HepG2 (cell line): ENCODE results near the gene SMYD1. TPM values are rescaled to one million over a fixed set of nuclear protein-coding genes. Genes with fewer than 3 reads are reported as not detected.

Experiments used
- ATAC-seq: fragments of 200-7000 bp; cut with Tn5 transposase; 3 replicates; pipeline ENCODE4 v1.9.1; 2020; ENCODE audit warnings: mild to moderate bottlenecking, moderate library complexity
- BruUV-seq: library from RNA; stranded (reverse); fragments of 400-500 nt; replicated peaks from 2 replicates; lab custom pipeline; 2021; lab: Mats Ljungman, UMichigan
- CTCF ChIA-PET: fragments of 300-600 bp; formaldehyde crosslinking; extraction: SDS; loops from one replicate; lab custom pipeline; 2021; ENCODE audit warnings: low total read pairs, inconsistent platforms, low intra/inter-chr PET ratio; lab: Yijun Ruan, JAX
- POLR2A ChIA-PET: fragments of 350-600 bp; sonication (Branson Sonifier 250); formaldehyde crosslinking; loops from one replicate; lab custom pipeline; 2020; ENCODE audit warnings: antibody characterized with exemption, inconsistent platforms; lab: Yijun Ruan, JAX
- DNase-seq: peaks from one replicate; pipeline ENCODE4 v3.0.0-alpha.2; 2015; ENCODE audit warnings: low spot score
- FAIRE-seq: peaks from 3 replicates; lab custom pipeline; 2011; peaks lifted over from hg19 to GRCh38; lab: Jason Lieb, UNC
- H2AFZ ChIP-seq: one replicate; pipeline ENCODE4 v1.6.1; 2011; ENCODE audit warnings: low read length, inconsistent platforms
- H3K27ac ChIP-seq: fragments of 300-600 bp; 3 replicates; pipeline ENCODE4 v1.8.0; 2011; ENCODE audit warnings: mixed run types, mild to moderate bottlenecking, mixed read lengths, low read length, inconsistent platforms; ENCODE audit not compliant: insufficient read depth; ENCODE audit errors: extremely low read length
- H3K27me3 ChIP-seq, 2 experiments: fragments of 200-600 bp in 1 of 2; 2 replicates in 1 of 2; 3 replicates in 1 of 2; pipeline versions ENCODE4 v1.6.0 to v1.8.0; 2011; ENCODE audit warnings: low read length in 2 of 2, mild to moderate bottlenecking in 2 of 2, moderate library complexity in 2 of 2, inconsistent platforms in 1 of 2; ENCODE audit not compliant: insufficient read depth in 2 of 2, control insufficient read depth in 1 of 2
- H3K36me3 ChIP-seq, 2 experiments: fragments of 200-600 bp in 1 of 2; replicated peaks in 1 of 2; 2 replicates in 1 of 2; 3 replicates in 1 of 2; pipeline versions ENCODE4 v1.5.1 to v1.8.0; 2011; ENCODE audit warnings: low read length in 2 of 2, inconsistent platforms in 1 of 2; ENCODE audit not compliant: insufficient read depth in 2 of 2, control insufficient read depth in 1 of 2
- H3K4me1 ChIP-seq: 2 replicates; pipeline ENCODE4 v1.5.1; 2012; ENCODE audit warnings: low read length, inconsistent platforms; ENCODE audit not compliant: insufficient read depth
- H3K4me2 ChIP-seq: 2 replicates; pipeline ENCODE4 v1.6.0; 2011; ENCODE audit warnings: low read depth, low read length, inconsistent platforms
- H3K4me3 ChIP-seq, 3 experiments: fragments of 200-600 bp in 1 of 3; sonication (generic), shearing (Covaris generic) in 1 of 3; replicated peaks in 1 of 3; 2 replicates each; pipeline ENCODE4 v1.5.1; 2011 to 2016; ENCODE audit warnings: low read length in 3 of 3, inconsistent platforms in 2 of 3, low read depth in 2 of 3, mild to moderate bottlenecking in 2 of 3, control low read depth in 1 of 3, mixed read lengths in 1 of 3; ENCODE audit not compliant: insufficient read depth in 1 of 3
- H3K79me2 ChIP-seq: one replicate; pipeline ENCODE4 v1.6.1; 2011; ENCODE audit warnings: low read length, inconsistent platforms; ENCODE audit not compliant: insufficient read depth
- H3K9ac ChIP-seq: 2 replicates; pipeline ENCODE4 v1.6.0; 2011; ENCODE audit warnings: mild to moderate bottlenecking, low read depth, low read length, inconsistent platforms; ENCODE audit not compliant: insufficient read depth
- H3K9me3 ChIP-seq: 2 replicates; pipeline ENCODE4 v1.5.1; 2012; ENCODE audit warnings: mild to moderate bottlenecking, low read length
- H4K20me1 ChIP-seq: 2 replicates; pipeline ENCODE4 v1.6.0; 2011; ENCODE audit warnings: inconsistent platforms, mild to moderate bottlenecking, low read length, moderate library complexity; ENCODE audit not compliant: insufficient read depth
- ADNP ChIP-seq: sonication (generic); formaldehyde crosslinking; IDR thresholded peaks from 2 replicates; pipeline ENCODE4 v1.4.0; 2020; ENCODE audit warnings: missing genetic modification reagents
- ARID2 ChIP-seq: sonication (generic); formaldehyde crosslinking; IDR thresholded peaks from 2 replicates; pipeline ENCODE4 v1.8.1; 2022; ENCODE audit warnings: mild to moderate bottlenecking, missing genetic modification reagents, borderline replicate concordance
- DRAP1 ChIP-seq: IDR thresholded peaks from 2 replicates; pipeline ENCODE4 v1.6.1; 2016; ENCODE audit warnings: missing genetic modification reagents, missing compliant biosample characterization
- IRF9 ChIP-seq: sonication (generic); formaldehyde crosslinking; IDR thresholded peaks from 2 replicates; pipeline ENCODE4 v1.8.0; 2022; ENCODE audit warnings: missing genetic modification reagents, mild to moderate bottlenecking, borderline replicate concordance
- PRMT3 ChIP-seq: sonication (generic); formaldehyde crosslinking; IDR thresholded peaks from 2 replicates; pipeline ENCODE4 v1.8.1; 2022; ENCODE audit warnings: low read depth, mild to moderate bottlenecking, moderate library complexity, missing genetic modification reagents, borderline replicate concordance
- SNAPC2 ChIP-seq: sonication (generic); formaldehyde crosslinking; IDR thresholded peaks from 2 replicates; pipeline ENCODE4 v1.8.1; 2022; ENCODE audit warnings: mild to moderate bottlenecking, missing genetic modification reagents
- TBX2 ChIP-seq: sonication (generic); formaldehyde crosslinking; IDR thresholded peaks from 2 replicates; pipeline ENCODE4 v1.5.0; 2020; ENCODE audit warnings: missing genetic modification reagents, mild to moderate bottlenecking, borderline replicate concordance
- U2AF2 ChIP-seq: fragments of 200-400 bp; formaldehyde crosslinking; IDR thresholded peaks from 2 replicates; pipeline ENCODE4 v1.6.1; 2017; ENCODE audit warnings: low read depth, mild to moderate bottlenecking, low read length
- ZKSCAN8 ChIP-seq: IDR thresholded peaks from 2 replicates; pipeline ENCODE4 v1.6.1; 2016; ENCODE audit warnings: borderline replicate concordance, missing genetic modification reagents, missing compliant biosample characterization
- ZNF235 ChIP-seq: sonication (generic); formaldehyde crosslinking; IDR thresholded peaks from 2 replicates; pipeline ENCODE4 v1.8.1; 2023; ENCODE audit warnings: mild to moderate bottlenecking, missing genetic modification reagents, borderline replicate concordance
- ZNF326 ChIP-seq: sonication (generic); formaldehyde crosslinking; IDR thresholded peaks from 2 replicates; pipeline ENCODE4 v1.4.0; 2020; ENCODE audit warnings: missing genetic modification reagents, borderline replicate concordance
- ZNF503 ChIP-seq: sonication (generic); formaldehyde crosslinking; IDR thresholded peaks from 2 replicates; pipeline ENCODE4 v1.4.0; 2020; ENCODE audit warnings: missing genetic modification reagents
- ZNF629 ChIP-seq: sonication (generic); formaldehyde crosslinking; conservative IDR thresholded peaks from 2 replicates; pipeline ENCODE4 v1.5.0; 2020; ENCODE audit warnings: missing genetic modification reagents
- ZNF644 ChIP-seq: IDR thresholded peaks from 2 replicates; pipeline ENCODE4 v1.6.1; 2016; ENCODE audit warnings: low read depth
- ZSCAN25 ChIP-seq: sonication (generic); formaldehyde crosslinking; IDR thresholded peaks from 2 replicates; pipeline ENCODE4 v1.8.0; 2022; ENCODE audit warnings: mild to moderate bottlenecking, missing genetic modification reagents
- ZSCAN29 ChIP-seq: sonication (generic); formaldehyde crosslinking; conservative IDR thresholded peaks from 2 replicates; pipeline ENCODE4 v1.4.0; 2020; ENCODE audit warnings: mild to moderate bottlenecking, missing genetic modification reagents
- WGBS: methylation state at CpG from one replicate; pipeline ENCODE4 v1.1.6; 2017; ENCODE audit warnings: low lambda C conversion rate; 5-methylcytosine and 5-hydroxymethylcytosine counted together
- in situ Hi-C: cut with HindIII; loops from 2 replicates; pipeline ENCODE4 v1.10.0; 2017; ENCODE audit warnings: low pct_unique_long_range_greater_than_20kb; ENCODE audit not compliant: extremely low pct_ligation_motif_present
- intact Hi-C: fragments of 100-400 bp; cut with micrococcal nuclease; formaldehyde crosslinking; loops from one replicate; pipeline ENCODE4 v1.10.0; 2022; ENCODE audit not compliant: unreplicated experiment
- polyA plus RNA-seq, 8 experiments: library from polyadenylated mRNA; depleted of rRNA in 3 of 8; stranded (reverse) in 7 of 8; unstranded in 1 of 8; fragments of >200 nt; fragmentation: Illumina TruSeq in 4 of 8; extraction: Trizol in 4 of 8; gene quantifications; 2 replicates each; pipeline versions ENCODE4 v1.2.1 to v1.2.3, GENCODE V29; 2011 to 2016; ENCODE audit warnings: low read depth in 4 of 8, missing spikeins in 1 of 8, mixed read lengths in 1 of 8; ENCODE audit not compliant: insufficient read depth in 1 of 8
- total RNA-seq, 5 experiments: library from RNA; depleted of rRNA; stranded (reverse); fragments of >200 nt; fragmentation: Illumina TruSeq; extraction: Trizol; gene quantifications; 2 replicates each; pipeline ENCODE4 v1.2.3, GENCODE V29; 2016; ENCODE audit warnings: low read depth in 1 of 5
- TF ChIP-seq, protein P1 (sequence below): fragments of 450-650 bp; IDR thresholded peaks from 2 replicates; pipeline ENCODE4 v1.6.1; 2017
- TF ChIP-seq, protein P2 (sequence below): sonication (generic); formaldehyde crosslinking; IDR thresholded peaks from 2 replicates; pipeline ENCODE4 v1.8.0; 2022; ENCODE audit warnings: mild to moderate bottlenecking, missing genetic modification reagents, borderline replicate concordance

SMYD1 gene
- total and polyA plus RNA-seq, 2 of the 13 experiments (the other 11 are each of a cell fraction or from before 2014, with no cell fraction given): not detected

DNA sequence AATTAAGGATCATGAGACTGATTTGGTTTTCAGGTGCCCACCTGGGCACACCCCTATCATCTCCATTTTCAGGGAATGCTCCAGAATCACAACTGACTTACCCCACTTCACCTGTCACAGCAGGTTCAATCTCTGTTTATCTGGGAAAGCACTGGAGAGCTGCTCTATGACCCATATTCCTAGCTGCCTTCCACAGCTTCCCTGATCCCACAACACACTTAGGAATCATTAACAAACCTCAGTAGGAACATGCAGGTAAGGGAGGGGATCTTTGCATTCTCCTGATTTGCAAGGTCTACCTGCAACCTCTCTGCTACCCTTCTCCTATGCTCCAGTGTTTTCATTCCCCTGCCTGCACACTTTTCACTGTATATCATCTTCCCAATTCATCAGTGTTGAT, 79.0 kb downstream of the SMYD1 start (continued):
- TF ChIP-seq DRAP1 (CRISPR knock-in tag) (no peak), SNAPC2 (CRISPR knock-in tag) (no peak), U2AF2 (no peak), ZKSCAN8 (CRISPR knock-in tag) (no peak), ZNF629 (CRISPR knock-in tag) (no peak)
- TF ChIP-seq, protein P1, sequence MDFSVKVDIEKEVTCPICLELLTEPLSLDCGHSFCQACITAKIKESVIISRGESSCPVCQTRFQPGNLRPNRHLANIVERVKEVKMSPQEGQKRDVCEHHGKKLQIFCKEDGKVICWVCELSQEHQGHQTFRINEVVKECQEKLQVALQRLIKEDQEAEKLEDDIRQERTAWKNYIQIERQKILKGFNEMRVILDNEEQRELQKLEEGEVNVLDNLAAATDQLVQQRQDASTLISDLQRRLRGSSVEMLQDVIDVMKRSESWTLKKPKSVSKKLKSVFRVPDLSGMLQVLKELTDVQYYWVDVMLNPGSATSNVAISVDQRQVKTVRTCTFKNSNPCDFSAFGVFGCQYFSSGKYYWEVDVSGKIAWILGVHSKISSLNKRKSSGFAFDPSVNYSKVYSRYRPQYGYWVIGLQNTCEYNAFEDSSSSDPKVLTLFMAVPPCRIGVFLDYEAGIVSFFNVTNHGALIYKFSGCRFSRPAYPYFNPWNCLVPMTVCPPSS: no peak

DNA sequence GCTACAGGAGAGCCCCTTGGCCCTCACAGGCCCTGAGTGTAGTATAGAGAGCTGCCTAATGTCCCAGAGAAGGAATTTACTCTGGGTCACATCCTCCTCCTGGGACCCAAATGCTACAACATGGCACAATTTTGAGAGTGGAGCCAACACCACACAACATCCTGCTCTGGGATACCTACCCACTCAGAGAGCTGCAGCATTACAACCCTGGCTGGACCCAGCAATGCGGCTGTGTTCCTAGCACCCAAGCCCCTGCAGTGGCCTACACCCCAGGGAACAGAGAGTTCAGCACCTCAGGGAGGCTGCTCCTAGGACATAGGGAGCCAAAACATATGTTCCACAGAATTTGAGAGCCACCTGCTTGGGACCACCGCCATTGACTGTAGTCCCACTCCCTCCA, 79.5 kb downstream of the SMYD1 start:
- H3K79me2 ChIP-seq: no peaks in the 10 kb centered on the region
- peak; percentile 74 for ATAC-seq
- ChIA-PET POLR2A (interaction anchor here (0.9 to 1.8 kb wide), 4 partner anchors 16 to 93 kb away, joined by 3 to 9 read pairs (median 6); partner anchors contain the start of gene FABP1), CTCF (no interaction called here)
- BruUV-seq: no TSS peak
- no peaks in the 10 kb centered on the region for H3K36me3 ChIP-seq
- WGBS: 100% methylated on average over 2 of the region's 2 CpGs
- H3K4me3 ChIP-seq: no peak overlapping the region
- H3K9ac ChIP-seq: no peak overlapping the region
- H3K9me3 ChIP-seq: peaks cover 42% of the 10 kb centered on the region
- intact Hi-C loops: no loop called here
- H3K27me3 ChIP-seq: no peaks in the 10 kb centered on the region
- no peak for DNase-seq
- H3K4me1 ChIP-seq: peaks cover 40% of the 10 kb centered on the region
- in situ Hi-C loops: no loop called here
- no peak overlapping the region for H3K4me2 ChIP-seq
- H2AFZ ChIP-seq: no peak overlapping the region
- H3K27ac ChIP-seq: no peak overlapping the region
- no peak for FAIRE-seq
- no peaks in the 10 kb centered on the region for H4K20me1 ChIP-seq
- no peak for TF ChIP-seq ZNF644 (CRISPR knock-in tag)
- TF ChIP-seq ZNF326 (CRISPR knock-in tag): no peak
- no peak for TF ChIP-seq ZSCAN29 (CRISPR knock-in tag)
- 0 out of 2 replicates have a peak, but pooled peaks have one; percentile 33 for TF ChIP-seq IRF9 (CRISPR knock-in tag)
- TF ChIP-seq, protein P2, sequence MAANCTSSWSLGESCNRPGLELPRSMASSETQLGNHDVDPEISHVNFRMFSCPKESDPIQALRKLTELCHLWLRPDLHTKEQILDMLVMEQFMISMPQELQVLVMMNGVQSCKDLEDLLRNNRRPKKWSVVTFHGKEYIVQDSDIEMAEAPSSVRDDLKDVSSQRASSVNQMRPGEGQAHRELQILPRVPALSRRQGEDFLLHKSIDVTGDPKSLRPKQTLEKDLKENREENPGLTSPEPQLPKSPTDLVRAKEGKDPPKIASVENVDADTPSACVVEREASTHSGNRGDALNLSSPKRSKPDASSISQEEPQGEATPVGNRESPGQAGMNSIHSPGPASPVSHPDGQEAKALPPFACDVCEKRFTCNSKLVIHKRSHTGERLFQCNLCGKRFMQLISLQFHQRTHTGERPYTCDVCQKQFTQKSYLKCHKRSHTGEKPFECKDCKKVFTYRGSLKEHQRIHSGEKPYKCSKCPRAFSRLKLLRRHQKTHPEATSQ (CRISPR knock-in tag): no peak
- TF ChIP-seq ARID2 (CRISPR knock-in tag): no peak
- TF ChIP-seq TBX2 (CRISPR knock-in tag): no peak
- 0 out of 2 replicates have a peak, but pooled peaks have one; percentile 36 for TF ChIP-seq ZNF235 (CRISPR knock-in tag)
- TF ChIP-seq ZSCAN25 (CRISPR knock-in tag): no peak
- TF ChIP-seq PRMT3: 0 out of 2 replicates have a peak, but pooled peaks have one; percentile 47
- TF ChIP-seq ZNF503: no peak
- no peak for TF ChIP-seq ADNP (CRISPR knock-in tag)
